K562 (cell line): ENCODE data around the gene PCAT6. TPM values are rescaled to one million over a fixed set of nuclear protein-coding genes. Genes with fewer than 3 reads are reported as not detected.

Experiments
- ARID2 ChIP-seq: fragments of 450-650 bp; IDR thresholded peaks from 2 replicates; pipeline ENCODE4 v1.6.1; 2017; ENCODE audit warnings: antibody characterized with exemption, mild to moderate bottlenecking
- ETV1 ChIP-seq: fragments of 450-650 bp; conservative IDR thresholded peaks from 2 replicates; pipeline ENCODE4 v1.6.1; 2016; ENCODE audit warnings: missing genetic modification characterization, control low read depth, low read depth, missing compliant biosample characterization
- FOXA3 ChIP-seq, 2 experiments: fragments of 450-650 bp in 1 of 2; sonication (generic) in 1 of 2; formaldehyde crosslinking; IDR thresholded peaks in 1 of 2; conservative IDR thresholded peaks in 1 of 2; 2 replicates each; pipeline versions ENCODE4 v1.4.0 to v1.8.0; 2020 to 2022; ENCODE audit warnings: mild to moderate bottlenecking in 2 of 2, missing genetic modification reagents in 1 of 2
- JUNB ChIP-seq: fragments of 450-650 bp; formaldehyde crosslinking; conservative IDR thresholded peaks from 2 replicates; pipeline ENCODE4 v1.4.0; 2020; ENCODE audit warnings: mild to moderate bottlenecking
- L3MBTL2 ChIP-seq: fragments of 450-650 bp; IDR thresholded peaks from 2 replicates; pipeline ENCODE4 v1.6.1; 2016; ENCODE audit warnings: mild to moderate bottlenecking, moderate library complexity
- MECOM ChIP-seq: fragments of 250-450 bp; sonication (Bioruptor Pico); IDR thresholded peaks from 2 replicates; pipeline ENCODE4 v1.8.0; 2022; ENCODE audit warnings: inconsistent platforms
- MGA ChIP-seq: fragments of 450-650 bp; IDR thresholded peaks from 2 replicates; pipeline ENCODE4 v1.6.1; 2016; ENCODE audit warnings: mild to moderate bottlenecking, moderate library complexity
- PRDM10 ChIP-seq: fragments of 450-650 bp; IDR thresholded peaks from 2 replicates; pipeline ENCODE4 v1.6.1; 2018; ENCODE audit not compliant: partially characterized antibody
- SMARCE1 ChIP-seq: fragments of 450-650 bp; IDR thresholded peaks from 2 replicates; pipeline ENCODE4 v1.7.1; 2016; ENCODE audit warnings: mild to moderate bottlenecking
- TEAD1 ChIP-seq, 2 experiments: fragments of 450-650 bp in 1 of 2; sonication (generic) in 1 of 2; formaldehyde crosslinking; IDR thresholded peaks; 2 replicates each; pipeline versions ENCODE4 v1.4.0 to v1.8.0; 2020 to 2022; ENCODE audit warnings: mild to moderate bottlenecking in 2 of 2, missing genetic modification reagents in 1 of 2
- TEAD2 ChIP-seq: fragments of 450-650 bp; IDR thresholded peaks from 2 replicates; pipeline ENCODE4 v1.6.1; 2016; ENCODE audit warnings: missing genetic modification characterization, control low read depth, missing compliant biosample characterization
- polyA plus RNA-seq, 8 experiments: library from polyadenylated mRNA; depleted of rRNA in 4 of 8; stranded (reverse) in 5 of 8; unstranded in 3 of 8; fragments of >200 nt; fragmentation: Nextera tagmentation in 2 of 8; fragmentation: Illumina TruSeq in 1 of 8; extraction: Ambion mirVana in 2 of 8; extraction: Trizol in 1 of 8; gene quantifications; 2 replicates each; pipeline versions ENCODE4 v1.2.1 to v1.2.3, GENCODE V29; 2011 to 2014; ENCODE audit warnings: inconsistent platforms in 1 of 8, missing spikeins in 1 of 8
- total RNA-seq, 7 experiments: library from RNA; depleted of rRNA in 6 of 7; stranded (reverse); fragments of >200 nt in 6 of 7; fragmentation: Illumina TruSeq in 2 of 7; extraction: Trizol in 2 of 7; gene quantifications; 2 replicates each; pipeline versions ENCODE4 v1.2.1 to v1.2.3, GENCODE V29; 2011 to 2021; ENCODE audit warnings: low replicate concordance in 1 of 7

Gene PCAT6
- total and polyA plus RNA-seq, 9 of the 15 experiments (the other 6 are each of a cell fraction or from before 2014, with no cell fraction given), result 0.25 to 2.4 (median 0.54) TPM; not detected in 1

- TF ChIP-seq PRDM10 (peak; percentile 83), SMARCE1 (0 out of 2 replicates have a peak, but pooled peaks have one; percentile 5), L3MBTL2 (peak; percentile 29; the same call in 1 of the 2 replicates), JUNB (CRISPR knock-in tag) (no peak), MECOM (no peak), TEAD1 (CRISPR knock-in tag; IDR thresholded peaks at IDR 0.05) (peak in 1 of 2 experiments; percentile 68; a peak in 1 of 4 replicates), ARID2 (no peak), TEAD2 (tag) (no peak), ETV1 (peak; percentile 50; the same call in 1 of the 2 replicates), MGA (peak; percentile 74), FOXA3 (CRISPR knock-in tag; conservative IDR thresholded peaks at IDR 0.05 in 1 of 2, IDR thresholded peaks at IDR 0.05 in 1 of 2) (peak in 1 of 2 experiments; percentile 56; a peak in 2 of 4 replicates)
Observed at GRCh38 chr1:202811296-202812175, 782 bp downstream of the PCAT6 start (continued).
